HepG2 (cell line): ENCODE measurements around the gene PYDC2. TPM values are rescaled to one million over a fixed set of nuclear protein-coding genes. Genes with fewer than 3 reads are reported as not detected.

ENCODE experiments used
- ATAC-seq: fragments of 200-7000 bp; cut with Tn5 transposase; 3 replicates; pipeline ENCODE4 v1.9.1; 2020; ENCODE audit warnings: mild to moderate bottlenecking, moderate library complexity
- BruUV-seq: library from RNA; stranded (reverse); fragments of 400-500 nt; replicated peaks from 2 replicates; lab custom pipeline; 2021; lab: Mats Ljungman, UMichigan
- CTCF ChIA-PET: fragments of 300-600 bp; formaldehyde crosslinking; extraction: SDS; loops from one replicate; lab custom pipeline; 2021; ENCODE audit warnings: low total read pairs, inconsistent platforms, low intra/inter-chr PET ratio; lab: Yijun Ruan, JAX
- POLR2A ChIA-PET: fragments of 350-600 bp; sonication (Branson Sonifier 250); formaldehyde crosslinking; loops from one replicate; lab custom pipeline; 2020; ENCODE audit warnings: antibody characterized with exemption, inconsistent platforms; lab: Yijun Ruan, JAX
- DNase-seq: peaks from one replicate; pipeline ENCODE4 v3.0.0-alpha.2; 2015; ENCODE audit warnings: low spot score
- FAIRE-seq: peaks from 3 replicates; lab custom pipeline; 2011; peaks lifted over from hg19 to GRCh38; lab: Jason Lieb, UNC
- H2AFZ ChIP-seq: one replicate; pipeline ENCODE4 v1.6.1; 2011; ENCODE audit warnings: low read length, inconsistent platforms
- H3K27ac ChIP-seq: fragments of 300-600 bp; 3 replicates; pipeline ENCODE4 v1.8.0; 2011; ENCODE audit warnings: mixed run types, mild to moderate bottlenecking, mixed read lengths, low read length, inconsistent platforms; ENCODE audit not compliant: insufficient read depth; ENCODE audit errors: extremely low read length
- H3K27me3 ChIP-seq, 2 experiments: fragments of 200-600 bp in 1 of 2; 2 replicates in 1 of 2; 3 replicates in 1 of 2; pipeline versions ENCODE4 v1.6.0 to v1.8.0; 2011; ENCODE audit warnings: low read length in 2 of 2, mild to moderate bottlenecking in 2 of 2, moderate library complexity in 2 of 2, inconsistent platforms in 1 of 2; ENCODE audit not compliant: insufficient read depth in 2 of 2, control insufficient read depth in 1 of 2
- H3K36me3 ChIP-seq, 2 experiments: fragments of 200-600 bp in 1 of 2; replicated peaks in 1 of 2; 2 replicates in 1 of 2; 3 replicates in 1 of 2; pipeline versions ENCODE4 v1.5.1 to v1.8.0; 2011; ENCODE audit warnings: low read length in 2 of 2, inconsistent platforms in 1 of 2; ENCODE audit not compliant: insufficient read depth in 2 of 2, control insufficient read depth in 1 of 2
- H3K4me1 ChIP-seq: 2 replicates; pipeline ENCODE4 v1.5.1; 2012; ENCODE audit warnings: low read length, inconsistent platforms; ENCODE audit not compliant: insufficient read depth
- H3K4me2 ChIP-seq: 2 replicates; pipeline ENCODE4 v1.6.0; 2011; ENCODE audit warnings: low read depth, low read length, inconsistent platforms
- H3K4me3 ChIP-seq, 3 experiments: fragments of 200-600 bp in 1 of 3; sonication (generic), shearing (Covaris generic) in 1 of 3; replicated peaks in 1 of 3; 2 replicates each; pipeline ENCODE4 v1.5.1; 2011 to 2016; ENCODE audit warnings: low read length in 3 of 3, inconsistent platforms in 2 of 3, low read depth in 2 of 3, mild to moderate bottlenecking in 2 of 3, control low read depth in 1 of 3, mixed read lengths in 1 of 3; ENCODE audit not compliant: insufficient read depth in 1 of 3
- H3K79me2 ChIP-seq: one replicate; pipeline ENCODE4 v1.6.1; 2011; ENCODE audit warnings: low read length, inconsistent platforms; ENCODE audit not compliant: insufficient read depth
- H3K9ac ChIP-seq: 2 replicates; pipeline ENCODE4 v1.6.0; 2011; ENCODE audit warnings: mild to moderate bottlenecking, low read depth, low read length, inconsistent platforms; ENCODE audit not compliant: insufficient read depth
- H3K9me3 ChIP-seq: 2 replicates; pipeline ENCODE4 v1.5.1; 2012; ENCODE audit warnings: mild to moderate bottlenecking, low read length
- H4K20me1 ChIP-seq: 2 replicates; pipeline ENCODE4 v1.6.0; 2011; ENCODE audit warnings: inconsistent platforms, mild to moderate bottlenecking, low read length, moderate library complexity; ENCODE audit not compliant: insufficient read depth
- AGO2 ChIP-seq: fragments of 200-400 bp; formaldehyde crosslinking; optimal IDR thresholded peaks from 2 replicates; pipeline ENCODE3; 2017; ENCODE audit warnings: mild to moderate bottlenecking, low read depth, low read length, moderate library complexity
- RARA ChIP-seq: IDR thresholded peaks from 2 replicates; pipeline ENCODE4 v1.6.1; 2016; ENCODE audit warnings: missing genetic modification reagents, missing compliant biosample characterization
- RXRB ChIP-seq: IDR thresholded peaks from 2 replicates; pipeline ENCODE4 v1.6.1; 2016; ENCODE audit warnings: borderline replicate concordance, missing genetic modification reagents, missing compliant biosample characterization
- ZBTB40 ChIP-seq, 2 experiments: fragments of 450-650 bp in 1 of 2; sonication (generic) in 1 of 2; formaldehyde crosslinking in 1 of 2; IDR thresholded peaks; 2 replicates each; pipeline versions ENCODE4 v1.6.1 to v1.8.0; 2016 to 2022; ENCODE audit warnings: antibody characterized with exemption in 1 of 2, mild to moderate bottlenecking in 1 of 2, missing genetic modification reagents in 1 of 2
- ZNF264 ChIP-seq: sonication (generic); formaldehyde crosslinking; IDR thresholded peaks from 2 replicates; pipeline ENCODE4 v1.4.0; 2020; ENCODE audit warnings: missing genetic modification reagents
- ZNF501 ChIP-seq: sonication (generic); formaldehyde crosslinking; IDR thresholded peaks from 2 replicates; pipeline ENCODE4 v1.5.1; 2020; ENCODE audit warnings: mild to moderate bottlenecking, moderate library complexity, missing genetic modification reagents
- ZSCAN30 ChIP-seq: sonication (generic); formaldehyde crosslinking; IDR thresholded peaks from 2 replicates; pipeline ENCODE4 v1.5.0; 2020; ENCODE audit warnings: mild to moderate bottlenecking, missing genetic modification reagents
- WGBS: methylation state at CpG from one replicate; pipeline ENCODE4 v1.1.6; 2017; ENCODE audit warnings: low lambda C conversion rate; 5-methylcytosine and 5-hydroxymethylcytosine counted together
- in situ Hi-C: cut with HindIII; loops from 2 replicates; pipeline ENCODE4 v1.10.0; 2017; ENCODE audit warnings: low pct_unique_long_range_greater_than_20kb; ENCODE audit not compliant: extremely low pct_ligation_motif_present
- intact Hi-C: fragments of 100-400 bp; cut with micrococcal nuclease; formaldehyde crosslinking; loops from one replicate; pipeline ENCODE4 v1.10.0; 2022; ENCODE audit not compliant: unreplicated experiment
- polyA plus RNA-seq, 8 experiments: library from polyadenylated mRNA; depleted of rRNA in 3 of 8; stranded (reverse) in 7 of 8; unstranded in 1 of 8; fragments of >200 nt; fragmentation: Illumina TruSeq in 4 of 8; extraction: Trizol in 4 of 8; gene quantifications; 2 replicates each; pipeline versions ENCODE4 v1.2.1 to v1.2.3, GENCODE V29; 2011 to 2016; ENCODE audit warnings: low read depth in 4 of 8, missing spikeins in 1 of 8, mixed read lengths in 1 of 8; ENCODE audit not compliant: insufficient read depth in 1 of 8
- total RNA-seq, 5 experiments: library from RNA; depleted of rRNA; stranded (reverse); fragments of >200 nt; fragmentation: Illumina TruSeq; extraction: Trizol; gene quantifications; 2 replicates each; pipeline ENCODE4 v1.2.3, GENCODE V29; 2016; ENCODE audit warnings: low read depth in 1 of 5
- TF ChIP-seq, protein P1 (sequence below): sonication (generic); formaldehyde crosslinking; conservative IDR thresholded peaks from 2 replicates; pipeline ENCODE4 v1.4.0; 2020; ENCODE audit warnings: mild to moderate bottlenecking, missing genetic modification reagents, moderate library complexity

The PYDC2 gene
- total and polyA plus RNA-seq, 2 of the 13 experiments (the other 11 are each of a cell fraction or from before 2014, with no cell fraction given) = not detected

GRCh38 chr3:191476066-191476772 is 15.3 kb downstream of the PYDC2 start:
- BruUV-seq = no TSS peak
- intact Hi-C loops (no loop called here), in situ Hi-C loops (no loop called here)
- ChIA-PET POLR2A (no interaction called here), CTCF (no interaction called here)
- H3K27me3 ChIP-seq = no peaks in the 10 kb centered on the region
- H3K36me3 ChIP-seq = no peaks in the 10 kb centered on the region
- no peak overlapping the region for H3K4me2 ChIP-seq
- TF ChIP-seq AGO2 (no peak), RXRB (CRISPR knock-in tag) (no peak), ZSCAN30 (CRISPR knock-in tag) (no peak), ZBTB40 (IDR thresholded peaks at IDR 0.05) (no peak), ZBTB40 (CRISPR knock-in tag; IDR thresholded peaks at IDR 0.05) (no peak), ZNF501 (no peak), RARA (no peak), ZNF264 (no peak)
- TF ChIP-seq, protein P1, sequence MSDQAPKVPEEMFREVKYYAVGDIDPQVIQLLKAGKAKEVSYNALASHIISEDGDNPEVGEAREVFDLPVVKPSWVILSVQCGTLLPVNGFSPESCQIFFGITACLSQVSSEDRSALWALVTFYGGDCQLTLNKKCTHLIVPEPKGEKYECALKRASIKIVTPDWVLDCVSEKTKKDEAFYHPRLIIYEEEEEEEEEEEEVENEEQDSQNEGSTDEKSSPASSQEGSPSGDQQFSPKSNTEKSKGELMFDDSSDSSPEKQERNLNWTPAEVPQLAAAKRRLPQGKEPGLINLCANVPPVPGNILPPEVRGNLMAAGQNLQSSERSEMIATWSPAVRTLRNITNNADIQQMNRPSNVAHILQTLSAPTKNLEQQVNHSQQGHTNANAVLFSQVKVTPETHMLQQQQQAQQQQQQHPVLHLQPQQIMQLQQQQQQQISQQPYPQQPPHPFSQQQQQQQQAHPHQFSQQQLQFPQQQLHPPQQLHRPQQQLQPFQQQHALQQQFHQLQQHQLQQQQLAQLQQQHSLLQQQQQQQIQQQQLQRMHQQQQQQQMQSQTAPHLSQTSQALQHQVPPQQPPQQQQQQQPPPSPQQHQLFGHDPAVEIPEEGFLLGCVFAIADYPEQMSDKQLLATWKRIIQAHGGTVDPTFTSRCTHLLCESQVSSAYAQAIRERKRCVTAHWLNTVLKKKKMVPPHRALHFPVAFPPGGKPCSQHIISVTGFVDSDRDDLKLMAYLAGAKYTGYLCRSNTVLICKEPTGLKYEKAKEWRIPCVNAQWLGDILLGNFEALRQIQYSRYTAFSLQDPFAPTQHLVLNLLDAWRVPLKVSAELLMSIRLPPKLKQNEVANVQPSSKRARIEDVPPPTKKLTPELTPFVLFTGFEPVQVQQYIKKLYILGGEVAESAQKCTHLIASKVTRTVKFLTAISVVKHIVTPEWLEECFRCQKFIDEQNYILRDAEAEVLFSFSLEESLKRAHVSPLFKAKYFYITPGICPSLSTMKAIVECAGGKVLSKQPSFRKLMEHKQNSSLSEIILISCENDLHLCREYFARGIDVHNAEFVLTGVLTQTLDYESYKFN (CRISPR knock-in tag) = no peak
- no peaks in the 10 kb centered on the region for H3K79me2 ChIP-seq
- H4K20me1 ChIP-seq = no peaks in the 10 kb centered on the region
- no peaks in the 10 kb centered on the region; the same call in 1 of the 2 replicates for H3K9me3 ChIP-seq
- no peak for ATAC-seq
- H3K4me1 ChIP-seq = no peaks in the 10 kb centered on the region
- H3K4me3 ChIP-seq = no peak overlapping the region
- no peak for DNase-seq
- H2AFZ ChIP-seq = no peak overlapping the region
- 27% methylated on average over 4 of the region's 4 CpGs for WGBS
- FAIRE-seq = no peak
- no peak overlapping the region for H3K9ac ChIP-seq
- no peak overlapping the region for H3K27ac ChIP-seq
